Upper lobe of right lung (tissue), 1 donor: ENCODE results near the gene UCP3. TPM values are rescaled to one million over a fixed set of nuclear protein-coding genes. Genes with fewer than 3 reads are reported as not detected.

Experiments used
- ATAC-seq: fragments of 200-7000 bp; cut with Tn5 transposase; one replicate; pipeline ENCODE4 v1.9.1; 2020; ENCODE audit warnings: mild to moderate bottlenecking, moderate library complexity
- DNase-seq: peaks from one replicate; pipeline ENCODE4 v3.0.0-alpha.2; 2020
- H3K27ac ChIP-seq: fragments of 200-600 bp; one replicate; pipeline ENCODE4 v1.8.0; 2022
- H3K27me3 ChIP-seq: fragments of 200-600 bp; one replicate; pipeline ENCODE4 v1.8.0; 2022; ENCODE audit warnings: mild to moderate bottlenecking
- H3K36me3 ChIP-seq: fragments of 200-600 bp; one replicate; pipeline ENCODE4 v1.8.0; 2022
- H3K4me1 ChIP-seq: fragments of 200-600 bp; one replicate; pipeline ENCODE4 v1.8.0; 2022
- H3K4me3 ChIP-seq: fragments of 200-600 bp; one replicate; pipeline ENCODE4 v1.8.0; 2022; ENCODE audit warnings: mild to moderate bottlenecking
- H3K9me3 ChIP-seq: fragments of 200-600 bp; one replicate; pipeline ENCODE4 v1.8.0; 2022
- CTCF ChIP-seq: fragments of 200-600 bp; IDR thresholded peaks from one replicate; pipeline ENCODE4 v1.8.0; 2022; ENCODE audit warnings: antibody characterized with exemption
- intact Hi-C: fragments of 100-400 bp; cut with DNase I; formaldehyde crosslinking; loops from one replicate; pipeline ENCODE4 v1.11.0; 2022
- total RNA-seq: library from RNA; stranded (reverse); fragmentation: NEBNext Ultra II Directional; extraction: Animal tissue kit (Norgen Biotek cat#: 25700); gene quantifications from one replicate; pipeline ENCODE4 v1.2.1, GENCODE V29; 2021
- donor health status: DM: no; HTN: yes; CAD: no; lungs with severe emphysema.

Gene UCP3
- total RNA-seq, 1 donor from 2014 or later = 2.6 TPM

- TF ChIP-seq CTCF = no peak
- no peaks in the 10 kb centered on the region for H3K36me3 ChIP-seq
- peaks cover 40% of the 10 kb centered on the region for H3K4me1 ChIP-seq
- ATAC-seq = no peak
- no peaks in the 10 kb centered on the region for H3K27me3 ChIP-seq
- H3K27ac ChIP-seq = peak overlapping the region; percentile 87
- no peak overlapping the region for H3K4me3 ChIP-seq
- H3K9me3 ChIP-seq = no peaks in the 10 kb centered on the region
- intact Hi-C loops = no loop called here
- DNase-seq = no peak
These were observed 8.7 kb upstream of the UCP3 start for GRCh38 chr11:74017631-74018030.

- Histone ChIP-seq H3K27me3 (no peaks in the 10 kb centered on the region), H3K27ac (no peak overlapping the region), H3K36me3 (no peaks in the 10 kb centered on the region), H3K9me3 (no peaks in the 10 kb centered on the region), H3K4me3 (no peak overlapping the region), H3K4me1 (peaks cover 36% of the 10 kb centered on the region)
- DNase-seq = no peak
- intact Hi-C loops = no loop called here
- ATAC-seq = no peak
- no peak for TF ChIP-seq CTCF
These were observed 7.2 kb upstream of the UCP3 start for GRCh38 chr11:74015919-74016684.

- peaks cover 25% of the 10 kb centered on the region for H3K4me1 ChIP-seq
- no peak for TF ChIP-seq CTCF
- no peak overlapping the region for H3K4me3 ChIP-seq
- no peak overlapping the region for H3K27ac ChIP-seq
- no peaks in the 10 kb centered on the region for H3K9me3 ChIP-seq
- no peaks in the 10 kb centered on the region for H3K27me3 ChIP-seq
- intact Hi-C loops = no loop called here
- ATAC-seq (no peak), DNase-seq (no peak)
- no peaks in the 10 kb centered on the region for H3K36me3 ChIP-seq
These were observed 6.0 kb upstream of the UCP3 start for GRCh38 chr11:74014880-74015279.

- DNase-seq = no peak
- Histone ChIP-seq H3K27ac (no peak overlapping the region), H3K36me3 (no peaks in the 10 kb centered on the region), H3K9me3 (no peaks in the 10 kb centered on the region), H3K4me1 (peaks cover 7% of the 10 kb centered on the region), H3K4me3 (no peak overlapping the region), H3K27me3 (no peaks in the 10 kb centered on the region)
- ATAC-seq = no peak
- no peak for TF ChIP-seq CTCF
- intact Hi-C loops = no loop called here
These were observed 4.3 kb upstream of the UCP3 start for GRCh38 chr11:74013141-74013540.

- intact Hi-C loops = no loop called here
- Histone ChIP-seq H3K9me3 (no peaks in the 10 kb centered on the region), H3K4me3 (no peak overlapping the region), H3K27me3 (no peaks in the 10 kb centered on the region), H3K36me3 (no peaks in the 10 kb centered on the region), H3K27ac (no peak overlapping the region), H3K4me1 (no peaks in the 10 kb centered on the region)
- DNase-seq (no peak), ATAC-seq (no peak)
- TF ChIP-seq CTCF = no peak
These were observed 3.4 kb upstream of the UCP3 start for GRCh38 chr11:74012074-74012809.
